Placental epithelial cell (primary cell): ENCODE measurements around the gene CCT6A. TPM values are rescaled to one million over a fixed set of nuclear protein-coding genes. Genes with fewer than 3 reads are reported as not detected.

Source experiments
- small RNA-seq: library from RNA; depleted of rRNA; stranded (forward); fragments of <200 nt; gene quantifications from one replicate; pipeline ENCODE3, GENCODE V24; 2012
- total RNA-seq: library from RNA; depleted of rRNA; stranded (reverse); fragments of >200 nt; gene quantifications from 2 replicates; pipeline ENCODE4 v1.2.3, GENCODE V29; 2012

CCT6A gene
- total RNA-seq = 104 and 108 TPM in 2 replicates

GRCh38 chr7:56051339-56052191 is at the start of gene CCT6A, which contains the start of gene PSPH:
Gene CCT6A (plus strand): TSS chr7:56051765. CDS start chr7:56051849, 84 bp downstream.
Gene PSPH (minus strand): TSS chr7:56051444. CDS start chr7:56021212, 30,232 bp downstream.

GRCh38 chr7:56063882-56064625 is 12.5 kb downstream of the CCT6A start, which contains the start of gene SUMF2:
Gene SUMF2 (plus strand): TSS chr7:56064286. CDS start chr7:56064312, 26 bp downstream.

GRCh38 chr7:56092789-56093531 is 41.4 kb downstream of the CCT6A start, which contains the start of gene PHKG1:
Gene PHKG1 (minus strand): TSS chr7:56092952. CDS start chr7:56088941, 4,011 bp downstream.

GRCh38 chr7:56106108-56107073 is 54.8 kb downstream of the CCT6A start, which contains the start of gene CHCHD2:
Gene CHCHD2 (minus strand): TSS chr7:56106476. CDS start chr7:56106413, 63 bp downstream.

Small RNA genes within 50 kb of the gene (small RNA-seq; reads per million reads assigned to genes)
- gene SNORA15 (0.40 reads per million, percentile 18 among the genes with 10 or more reads in this experiment), gene SNORA22B (1.1 reads per million, percentile 61 among the genes with 10 or more reads in this experiment)

Other genes starting within 250 kb of the CCT6A start
- gene SEPTIN14, start 189.0 kb upstream of the CCT6A start, total RNA-seq = not detected in 2 replicates
- gene ZNF713, start 164.3 kb upstream of the CCT6A start, total RNA-seq = 2.4 and 5.9 TPM in 2 replicates
- 10.2 and 12.5 TPM in 2 replicates for gene MRPS17, start 99.9 kb upstream of the CCT6A start, total RNA-seq
- gene NIPSNAP2, start 87.2 kb upstream of the CCT6A start, total RNA-seq = 31.8 and 36.9 TPM in 2 replicates
- gene PSPH, start 321 bp upstream of the CCT6A start, total RNA-seq = 23.6 and 44.6 TPM in 2 replicates
- gene SUMF2, start 12.5 kb downstream of the CCT6A start, total RNA-seq = 155 and 193 TPM in 2 replicates
- 1.2 TPM in 1 of 2 replicates, not detected in the other for gene PHKG1, start 41.2 kb downstream of the CCT6A start, total RNA-seq
- gene CHCHD2, start 54.7 kb downstream of the CCT6A start, total RNA-seq = 188 and 425 TPM in 2 replicates
- not detected in 2 replicates for gene NUPR2, start 64.7 kb downstream of the CCT6A start, total RNA-seq